ENCODE results near the gene ZNF652.

The ZNF652 gene

GRCh38 chr17:49356320-49356719 is 5.7 kb downstream of the ZNF652 start:
- DNase-seq: no peak

- DNase-seq: no peak
These were observed 8.4 kb downstream of the ZNF652 start for GRCh38 chr17:49353607-49354006.

GRCh38 chr17:49352587-49353154 is 9.4 kb downstream of the ZNF652 start:
- no peak for DNase-seq

- no peak for DNase-seq
These were observed 10.4 kb downstream of the ZNF652 start for GRCh38 chr17:49351572-49352140.

GRCh38 chr17:49349541-49349940 is 12.5 kb downstream of the ZNF652 start:
- DNase-seq: no peak

GRCh38 chr17:49344914-49345313 is 17.1 kb downstream of the ZNF652 start:
- no peak for DNase-seq

- DNase-seq: no peak
These were observed 18.8 kb downstream of the ZNF652 start for GRCh38 chr17:49343273-49343672.

GRCh38 chr17:49342575-49342936 is 19.5 kb downstream of the ZNF652 start:
- DNase-seq: no peak

- DNase-seq: no peak
These were observed 20.7 kb downstream of the ZNF652 start for GRCh38 chr17:49341356-49341755.

GRCh38 chr17:49339354-49339753 is 22.7 kb downstream of the ZNF652 start:
- DNase-seq: no peak

- DNase-seq: peak in 1 of 2 donors; percentile 40
These were observed 23.2 kb downstream of the ZNF652 start for GRCh38 chr17:49338883-49339282.

- DNase-seq: no peak
These were observed 24.2 kb downstream of the ZNF652 start for GRCh38 chr17:49337884-49338283.

- no peak for DNase-seq
These were observed 27.1 kb downstream of the ZNF652 start for GRCh38 chr17:49334744-49335512.

- DNase-seq: no peak
These were observed 28.2 kb downstream of the ZNF652 start for GRCh38 chr17:49333804-49334203.

GRCh38 chr17:49327835-49328784 is 33.9 kb downstream of the ZNF652 start:
- DNase-seq: no peak

GRCh38 chr17:49325980-49326379 is 36.1 kb downstream of the ZNF652 start:
- no peak for DNase-seq

- DNase-seq: no peak
These were observed 43.5 kb downstream of the ZNF652 start for GRCh38 chr17:49318435-49318965.

- DNase-seq: no peak
These were observed 45.0 kb downstream of the ZNF652 start for GRCh38 chr17:49316889-49317675.

- no peak for DNase-seq
These were observed 45.8 kb downstream of the ZNF652 start for GRCh38 chr17:49316258-49316570.

- peak; percentile 80 to 85 for DNase-seq
These were observed 46.3 kb downstream of the ZNF652 start for GRCh38 chr17:49315551-49316257.

GRCh38 chr17:49312722-49313121 is 49.3 kb downstream of the ZNF652 start:
- DNase-seq: no peak

- DNase-seq: no peak
These were observed 62.1 kb downstream of the ZNF652 start for GRCh38 chr17:49299996-49300395.
